SK-N-DZ (cell line): Measurements from ENCODE around the gene ABHD8. TPM values are rescaled to one million over a fixed set of nuclear protein-coding genes. Genes with fewer than 3 reads are reported as not detected.

Source experiments
- DNase-seq: peaks from one replicate; pipeline ENCODE4 v3.0.0-alpha.2; 2015; ENCODE audit warnings: low spot score
- polyA plus RNA-seq, 2 experiments: library from polyadenylated mRNA; depleted of rRNA; stranded (reverse); fragments of >200 nt; gene quantifications; 2 replicates each; pipeline ENCODE4 v1.2.3, GENCODE V29; 2014

The ABHD8 gene, protein sequence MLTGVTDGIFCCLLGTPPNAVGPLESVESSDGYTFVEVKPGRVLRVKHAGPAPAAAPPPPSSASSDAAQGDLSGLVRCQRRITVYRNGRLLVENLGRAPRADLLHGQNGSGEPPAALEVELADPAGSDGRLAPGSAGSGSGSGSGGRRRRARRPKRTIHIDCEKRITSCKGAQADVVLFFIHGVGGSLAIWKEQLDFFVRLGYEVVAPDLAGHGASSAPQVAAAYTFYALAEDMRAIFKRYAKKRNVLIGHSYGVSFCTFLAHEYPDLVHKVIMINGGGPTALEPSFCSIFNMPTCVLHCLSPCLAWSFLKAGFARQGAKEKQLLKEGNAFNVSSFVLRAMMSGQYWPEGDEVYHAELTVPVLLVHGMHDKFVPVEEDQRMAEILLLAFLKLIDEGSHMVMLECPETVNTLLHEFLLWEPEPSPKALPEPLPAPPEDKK
- 20.4 and 20.5 TPM in 2 replicates for polyA plus RNA-seq (2014; cell fraction: cytosol; rRNA removed)
- polyA plus RNA-seq (2014; cell fraction: nucleus; rRNA removed): 9.9 and 11.1 TPM in 2 replicates

DNA sequence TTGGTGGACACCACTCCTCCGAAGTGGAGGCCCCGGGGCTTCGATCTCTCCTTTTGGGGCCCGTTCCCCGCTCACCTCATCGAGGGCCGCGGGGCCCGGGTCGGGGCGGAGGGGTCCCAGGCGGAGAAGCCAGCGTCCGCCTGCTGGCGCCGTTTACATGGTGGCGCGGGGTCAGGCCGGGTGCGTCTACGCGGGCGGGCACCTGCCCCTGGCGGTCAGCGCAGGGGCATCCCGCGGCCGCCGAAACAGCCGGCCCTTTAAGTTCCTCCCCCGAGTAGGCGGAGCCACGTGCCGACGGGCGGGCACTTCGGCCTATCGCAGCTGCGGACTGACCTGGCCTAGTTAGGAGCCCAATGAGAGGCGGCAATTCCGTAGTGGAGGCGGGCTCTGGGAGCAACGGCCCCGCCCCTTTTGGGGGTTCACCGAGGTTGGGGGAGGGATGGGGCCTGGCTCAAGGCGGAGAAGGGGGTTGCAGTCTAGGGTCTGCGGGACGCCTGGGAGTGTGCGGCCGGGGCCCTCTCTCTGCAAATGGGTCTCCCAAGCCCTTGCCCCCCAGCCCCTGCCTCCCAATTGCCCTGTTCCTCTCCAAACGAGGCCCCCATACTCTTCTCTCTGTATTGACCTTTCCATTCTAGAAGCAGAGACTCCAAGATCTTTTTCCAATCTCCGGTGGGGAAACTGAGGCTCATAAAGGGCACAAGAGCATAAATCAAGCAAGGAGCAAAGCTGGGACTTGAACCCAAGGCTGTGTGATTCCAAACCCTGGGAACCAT, at the start of gene ABHD8:
Gene ABHD8, minus strand, starts transcription at position 259 of the 773 bp plus-strand sequence. CDS start 1,809 bp downstream, outside the sequence.
- peak; percentile 94 for DNase-seq

DNA sequence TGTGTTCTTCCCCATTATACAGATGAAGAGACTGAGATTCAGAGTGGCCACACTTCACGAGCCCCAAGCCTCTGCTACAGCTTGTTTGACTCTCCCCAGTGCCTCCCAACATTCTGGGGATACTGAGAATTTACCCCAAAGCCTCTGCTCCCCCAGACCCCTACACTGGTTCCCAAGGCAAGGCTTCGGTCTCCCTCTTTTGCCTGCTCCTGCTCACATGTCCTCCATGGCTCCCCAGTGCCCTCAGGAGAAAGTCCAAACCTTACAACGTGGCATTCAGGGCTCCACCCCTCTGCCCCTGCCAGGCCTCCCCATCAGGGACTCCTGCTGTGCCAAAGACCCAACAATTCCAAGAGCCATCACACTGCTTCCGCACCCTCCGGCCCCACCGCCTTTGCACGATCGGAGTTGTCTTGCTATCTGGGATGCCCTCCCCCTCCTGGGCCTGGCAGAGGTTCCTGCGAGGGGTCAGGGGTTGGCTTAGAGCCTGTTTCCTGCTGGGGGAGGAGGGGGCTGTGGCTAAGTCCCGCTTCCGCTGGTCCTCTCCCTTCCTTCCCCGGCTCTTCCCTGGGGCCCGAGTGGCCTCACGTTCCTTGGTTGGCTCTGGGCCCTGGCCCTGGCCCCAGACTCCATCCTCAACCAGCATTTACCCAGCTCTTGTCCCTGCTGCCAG, 49.5 kb upstream of the ABHD8 start:
- no peak for DNase-seq

DNA sequence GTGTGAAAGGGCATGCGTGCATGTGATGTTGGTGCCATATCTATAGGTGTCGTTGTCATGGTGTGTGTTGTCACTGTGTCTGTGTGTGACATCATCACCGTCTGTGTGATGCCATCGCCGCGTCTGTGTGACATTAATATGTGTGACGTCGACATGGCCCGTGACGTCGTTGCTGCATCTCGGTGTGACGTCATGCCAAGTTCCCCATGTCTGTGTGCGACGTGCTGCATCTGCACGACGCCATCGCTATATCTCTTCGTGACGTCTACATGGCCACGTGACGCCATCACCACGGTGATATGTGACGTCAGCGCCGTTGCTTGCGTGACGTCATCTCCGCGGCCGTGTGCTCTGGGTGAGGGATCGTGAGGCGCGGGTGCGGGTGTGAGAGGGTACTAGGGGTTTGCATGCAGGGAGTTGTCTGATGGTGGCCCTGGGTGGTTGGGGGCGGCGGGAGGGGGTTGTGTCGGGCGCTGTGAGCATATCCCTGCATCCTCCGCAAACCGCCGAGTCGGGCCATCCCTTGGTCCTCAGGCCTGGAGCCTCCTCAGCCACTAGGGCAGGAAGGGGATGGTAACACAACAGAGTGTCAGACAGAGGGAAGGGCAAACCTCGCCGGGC, 48.7 kb upstream of the ABHD8 start:
- peak; percentile 38 for DNase-seq

DNA sequence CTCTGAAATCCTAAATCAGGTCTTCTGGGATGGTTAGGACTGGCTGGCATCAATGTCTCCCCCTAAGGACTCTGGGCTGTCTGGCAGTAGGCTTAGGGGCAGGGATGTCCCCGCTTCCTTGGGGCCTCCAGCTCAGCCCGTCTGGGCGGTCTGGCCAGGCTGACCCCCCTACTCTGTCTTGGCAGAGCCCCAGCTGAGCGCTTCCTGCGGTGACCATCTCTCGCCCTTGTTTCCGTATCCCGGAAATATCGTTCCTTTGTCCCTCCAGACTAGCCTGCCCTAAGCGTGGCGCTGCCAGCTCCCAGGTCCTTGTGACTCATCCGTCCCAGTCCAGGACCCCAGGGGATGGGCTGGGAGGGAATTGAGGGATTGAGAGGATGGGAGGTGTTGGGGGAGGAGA, 45.5 kb upstream of the ABHD8 start:
- DNase-seq: no peak

DNA sequence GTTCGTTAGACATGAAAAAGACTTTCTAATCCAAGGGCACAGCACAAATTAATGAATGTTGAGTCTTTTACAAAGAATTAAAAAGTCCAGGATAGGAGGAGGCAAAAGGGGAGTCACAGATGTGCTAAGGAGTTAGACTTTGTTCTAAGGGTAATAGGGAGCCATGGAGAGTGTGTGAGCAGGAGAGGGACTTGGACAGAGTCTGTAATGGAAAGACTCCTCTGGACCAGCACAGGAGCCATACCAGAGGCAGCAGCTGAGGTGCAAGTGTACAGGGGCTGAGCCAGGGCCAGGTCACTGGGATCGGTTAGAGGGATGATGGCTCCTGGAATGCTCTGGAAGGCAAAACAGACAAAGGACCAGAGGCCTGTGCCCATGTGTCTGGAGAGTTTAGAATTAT, 44.7 kb upstream of the ABHD8 start:
- no peak for DNase-seq

DNA sequence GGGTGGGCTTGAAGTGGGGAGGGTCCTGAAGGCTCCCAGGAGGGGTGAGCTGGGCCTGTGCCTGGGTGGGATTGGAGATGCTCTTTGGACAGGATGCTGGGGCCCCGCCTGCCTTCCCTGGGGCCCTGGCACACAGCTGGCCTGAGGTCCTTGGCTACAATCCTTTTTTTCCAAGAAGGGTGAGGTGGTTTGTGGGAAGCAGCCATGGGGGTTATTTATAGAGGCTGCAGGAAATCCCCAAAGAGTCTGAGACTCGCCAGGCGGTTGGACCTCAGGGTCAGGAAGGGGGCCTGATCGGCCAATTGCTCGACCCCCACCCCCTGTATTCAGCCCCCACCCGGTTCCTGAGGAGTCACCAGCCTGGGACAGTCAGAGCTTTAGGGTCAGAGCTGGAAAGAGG, 44.1 kb upstream of the ABHD8 start:
- no peak for DNase-seq

DNA sequence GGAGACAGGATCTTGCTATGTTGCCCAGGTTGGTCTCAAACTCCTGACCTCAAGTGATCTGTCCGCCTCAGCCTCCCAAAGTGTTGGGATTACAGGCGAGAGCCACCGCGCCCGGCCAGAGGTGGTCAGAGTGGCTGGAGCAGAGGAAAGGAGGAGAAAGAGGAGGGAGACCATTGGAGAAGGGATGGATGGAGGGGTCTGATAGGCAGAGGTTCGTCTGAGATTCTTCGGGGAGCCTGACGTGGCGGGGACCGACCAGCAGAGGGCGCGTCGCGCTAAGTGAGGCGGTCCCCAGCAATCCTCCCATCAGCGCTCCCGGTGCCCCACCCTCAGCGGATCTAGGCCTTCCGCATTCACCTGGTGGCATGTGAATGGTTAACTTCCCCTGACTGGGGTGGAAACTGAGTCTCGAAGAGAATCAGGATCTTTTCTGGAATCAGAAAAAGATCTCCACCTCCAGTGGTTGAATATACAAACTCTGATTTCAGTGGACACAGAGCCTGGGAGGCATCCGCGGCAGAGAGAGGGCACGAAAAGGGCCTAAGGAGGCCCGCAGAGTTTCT, 43.0 kb upstream of the ABHD8 start:
- peak; percentile 52 for DNase-seq

DNA sequence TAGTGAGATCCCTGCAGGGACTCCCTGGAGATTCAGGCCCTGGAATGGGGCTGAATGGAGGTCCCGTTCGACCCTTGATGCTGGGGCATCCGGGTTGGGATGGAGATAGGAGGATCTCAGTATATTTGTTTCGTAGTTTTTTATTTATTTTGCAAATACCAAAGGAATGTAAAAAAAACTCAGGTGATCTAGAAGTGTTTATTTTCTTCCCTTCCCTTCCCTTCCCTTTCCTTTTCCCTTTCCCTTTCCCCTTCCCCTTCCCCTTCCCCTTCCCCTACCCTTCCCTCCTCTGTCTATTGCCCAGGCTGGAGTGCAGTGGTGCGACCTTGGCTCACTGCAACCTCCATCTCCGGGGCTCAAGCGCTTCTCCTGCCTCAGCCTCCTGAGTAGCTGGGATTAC, 38.6 kb upstream of the ABHD8 start:
- no peak for DNase-seq

DNA sequence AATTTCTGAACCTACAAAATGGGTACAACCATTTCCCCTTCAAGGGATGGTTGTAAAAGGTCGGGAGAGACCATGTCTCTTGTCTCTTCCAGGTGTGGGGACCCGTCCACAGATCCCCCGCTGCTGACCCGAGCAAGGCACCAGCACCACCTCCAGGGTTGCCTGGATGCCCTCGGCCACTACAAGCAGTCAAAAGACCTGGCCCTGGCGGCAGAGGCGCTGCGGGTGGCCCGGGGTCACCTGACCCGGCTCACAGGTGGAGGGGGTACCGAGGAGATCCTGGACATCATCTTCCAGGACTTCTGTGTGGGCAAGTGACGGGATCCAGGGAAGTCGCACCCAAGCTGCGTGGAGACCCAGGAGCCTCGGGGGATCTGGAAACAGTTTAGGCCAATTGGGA, 38.2 kb upstream of the ABHD8 start:
- no peak for DNase-seq

DNA sequence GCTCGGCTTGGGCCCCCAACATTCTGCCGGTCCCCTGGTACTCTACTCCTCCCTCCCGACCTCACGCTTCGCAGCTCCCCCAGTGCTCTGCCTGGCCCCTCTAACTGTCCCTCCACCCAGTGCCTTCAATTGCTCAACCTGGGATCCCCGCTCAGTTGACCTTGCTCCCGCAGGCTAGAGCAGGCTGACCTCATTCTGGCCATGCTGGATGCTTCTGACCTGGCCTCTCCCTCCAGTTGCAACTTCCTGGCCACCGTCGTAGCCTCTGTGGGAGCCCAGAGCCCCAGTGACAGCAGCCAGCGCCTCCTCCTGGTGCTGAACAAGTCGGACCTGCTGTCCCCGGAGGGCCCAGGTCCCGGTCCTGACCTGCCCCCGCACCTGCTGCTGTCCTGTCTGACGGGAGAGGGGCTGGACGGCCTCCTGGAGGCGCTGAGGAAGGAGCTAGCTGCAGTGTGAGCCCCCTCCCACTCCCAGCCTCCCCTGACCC, 37.7 kb upstream of the ABHD8 start:
- no peak for DNase-seq

DNA sequence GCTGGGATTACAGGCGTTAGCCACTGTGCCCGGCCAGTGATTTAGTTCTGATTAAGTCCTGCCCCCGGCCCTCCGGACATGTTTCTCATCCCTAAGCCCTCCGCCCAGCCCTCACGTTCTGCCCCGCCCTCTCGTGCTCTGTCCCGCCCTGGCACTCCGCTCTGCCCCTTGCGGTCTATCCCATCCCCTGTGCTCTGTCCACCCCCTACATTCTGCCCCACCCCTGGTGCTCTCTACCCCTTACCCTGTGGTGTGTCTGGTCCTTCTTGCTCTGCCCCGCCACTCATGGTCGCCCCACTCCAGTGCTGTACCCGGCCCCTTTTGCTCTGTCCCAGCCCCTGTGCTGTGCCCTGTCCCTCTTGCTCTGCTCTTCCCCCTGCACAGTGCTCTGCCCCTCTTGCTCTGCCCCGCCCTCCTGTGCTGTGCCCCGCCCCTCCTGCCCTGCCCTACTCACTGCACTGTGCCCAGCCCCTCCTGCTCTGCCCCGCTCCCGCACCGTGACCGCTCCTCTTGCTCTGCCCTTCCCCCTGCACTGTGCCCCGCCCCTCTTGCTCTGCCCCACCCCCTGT, 37.2 kb upstream of the ABHD8 start:
- no peak for DNase-seq

DNA sequence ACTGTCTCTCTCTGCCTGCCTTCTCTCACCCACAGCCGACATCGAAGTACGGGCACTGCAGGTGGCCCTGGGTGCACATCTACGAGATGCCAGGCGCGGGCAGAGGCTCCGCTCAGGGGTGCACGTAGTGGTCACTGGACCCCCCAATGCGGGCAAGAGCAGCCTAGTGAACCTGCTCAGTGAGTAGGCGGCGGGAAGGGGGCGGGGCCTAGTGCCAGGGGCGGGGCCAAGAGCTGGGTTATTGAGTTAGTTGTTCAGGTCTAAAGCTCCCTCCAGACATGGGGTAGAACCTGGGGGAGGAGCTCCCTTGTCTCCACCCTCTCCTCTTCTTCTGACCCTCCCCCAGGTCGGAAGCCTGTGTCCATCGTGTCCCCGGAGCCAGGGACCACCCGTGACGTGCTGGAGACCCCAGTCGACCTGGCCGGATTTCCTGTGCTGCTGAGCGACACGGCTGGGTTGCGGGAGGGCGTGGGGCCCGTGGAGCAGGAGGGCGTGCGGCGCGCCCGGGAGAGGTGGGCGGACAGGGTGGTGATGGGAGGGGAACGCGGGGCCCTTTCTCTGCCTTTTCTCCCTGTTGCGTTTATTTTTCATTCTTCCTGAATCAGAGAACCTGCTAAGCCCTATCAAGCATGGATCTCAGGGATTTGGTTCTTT, 36.0 kb upstream of the ABHD8 start:
- no peak for DNase-seq

DNA sequence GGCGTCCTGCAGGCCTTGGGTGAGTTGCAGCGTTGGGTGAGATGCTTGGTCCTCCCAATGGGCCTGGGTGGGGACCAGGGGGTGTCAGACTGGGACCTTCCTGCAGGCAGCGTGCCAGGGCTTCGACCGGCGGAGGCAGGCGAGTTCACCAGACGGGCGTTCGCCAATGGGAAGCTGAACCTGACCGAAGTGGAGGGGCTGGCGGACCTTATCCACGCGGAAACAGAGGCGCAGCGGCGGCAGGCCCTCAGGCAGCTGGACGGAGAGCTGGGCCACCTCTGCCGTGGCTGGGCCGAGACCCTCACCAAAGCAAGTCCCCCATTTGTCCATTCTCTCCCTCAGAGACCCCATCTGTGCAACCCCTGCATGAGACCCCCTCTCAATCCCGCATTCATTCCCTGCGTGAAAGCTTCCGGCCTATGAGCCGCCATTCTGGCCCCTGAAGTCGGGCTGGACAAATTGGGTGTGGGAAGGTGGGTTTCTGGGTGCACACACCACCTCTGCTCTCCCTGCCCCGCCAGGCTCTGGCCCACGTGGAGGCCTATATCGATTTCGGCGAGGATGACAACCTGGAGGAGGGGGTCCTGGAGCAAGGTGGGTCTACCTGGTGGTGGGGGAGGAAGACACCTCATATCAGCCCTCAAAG, 35.3 kb upstream of the ABHD8 start:
- DNase-seq: no peak

DNA sequence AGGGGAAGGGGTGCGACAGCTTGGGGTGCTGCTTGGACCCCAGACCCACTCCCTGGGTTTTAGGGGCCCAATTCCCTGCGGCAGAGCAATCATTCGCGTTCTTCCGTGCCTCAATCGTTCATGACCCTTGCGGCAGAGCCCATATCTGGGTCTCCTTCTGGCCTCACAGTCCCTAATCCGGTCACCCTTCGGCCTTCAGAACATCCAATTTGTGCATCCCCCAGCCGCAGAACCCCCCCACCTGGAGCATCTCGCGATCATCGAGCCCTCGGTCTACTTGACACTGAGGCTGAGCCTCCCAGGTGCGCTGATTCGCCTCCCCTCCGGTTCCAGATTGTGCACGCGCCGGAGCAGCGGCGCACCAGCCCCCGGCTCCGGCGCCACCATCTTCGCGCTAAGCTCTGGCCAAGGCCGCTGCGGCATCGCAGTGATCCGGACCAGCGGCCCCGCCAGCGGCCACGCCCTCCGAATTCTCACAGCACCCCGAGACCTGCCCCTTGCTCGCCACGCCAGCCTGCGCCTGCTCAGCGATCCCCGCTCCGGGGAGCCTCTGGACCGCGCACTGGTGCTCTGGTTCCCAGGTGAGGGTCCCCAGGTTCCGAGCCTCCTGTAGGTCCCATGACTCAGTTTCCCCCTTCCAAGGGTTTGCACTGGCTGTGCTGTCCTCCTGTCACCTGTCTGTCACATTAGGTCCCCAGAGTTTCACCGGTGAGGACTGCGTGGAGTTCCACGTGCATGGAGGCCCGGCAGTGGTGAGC, 34.6 kb upstream of the ABHD8 start:
- no peak for DNase-seq

DNA sequence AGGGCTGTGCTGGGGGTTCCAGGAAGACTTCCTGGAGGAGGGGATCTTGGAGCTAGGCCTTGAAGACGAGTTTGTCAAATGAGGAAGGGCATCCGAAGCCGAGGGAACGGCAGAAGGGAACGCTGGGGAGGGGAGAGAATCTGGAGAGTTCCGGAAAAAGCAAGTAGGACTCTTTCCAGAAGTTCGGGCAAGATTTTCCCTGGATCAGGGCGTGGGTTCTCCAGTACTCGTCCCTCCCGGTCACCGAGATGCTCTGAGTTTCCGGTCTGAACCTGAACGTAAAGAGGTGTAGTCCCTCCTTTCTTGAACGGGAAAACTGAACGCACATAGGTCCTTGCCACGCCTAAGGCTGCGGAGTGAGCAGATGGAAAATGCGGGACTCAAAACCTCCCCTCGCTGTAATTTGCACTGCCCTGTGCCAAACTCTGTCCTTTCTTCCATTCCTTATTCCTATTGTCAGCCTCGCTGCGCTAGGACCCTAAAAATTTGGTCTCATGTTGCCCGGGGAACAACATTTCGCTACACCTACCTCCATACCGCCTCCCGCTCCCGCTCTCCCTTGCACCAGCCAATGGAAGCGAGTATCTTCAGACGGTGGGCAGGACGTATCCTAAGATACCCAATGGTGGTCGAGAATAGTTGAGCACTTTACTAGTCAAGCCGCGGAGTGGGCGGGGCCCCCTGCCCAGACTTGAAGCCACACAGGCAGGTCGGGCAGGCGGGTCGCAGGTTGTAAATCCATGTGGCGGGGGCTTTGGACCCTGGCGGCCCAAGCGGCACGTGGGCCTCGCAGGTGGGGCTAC, 33.8 kb upstream of the ABHD8 start, which contains the start of gene GTPBP3:
Gene GTPBP3, plus strand, starts transcription at position 682 of the 803 bp plus-strand sequence. Its CDS starts 59 bp downstream, at position 741.
- peak; percentile 99 for DNase-seq

DNA sequence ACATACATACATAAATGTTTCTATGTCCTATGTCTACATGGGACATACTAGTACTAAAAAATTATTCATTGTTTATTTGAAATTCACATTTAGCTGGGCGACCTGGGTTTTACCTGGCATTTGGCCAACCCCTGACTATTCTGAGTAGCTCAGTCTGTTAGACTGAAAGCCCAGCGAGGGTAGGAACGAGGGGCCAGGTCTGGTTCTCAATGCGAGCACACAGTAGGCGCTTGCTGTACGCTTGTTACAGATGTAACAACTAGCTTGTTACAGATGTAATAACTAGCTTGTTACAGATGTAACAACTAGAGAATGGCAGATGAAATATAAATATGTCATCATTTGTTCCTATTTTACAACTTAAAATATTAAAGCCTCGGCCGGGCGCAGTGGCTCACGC, 32.4 kb upstream of the ABHD8 start:
- no peak for DNase-seq

DNA sequence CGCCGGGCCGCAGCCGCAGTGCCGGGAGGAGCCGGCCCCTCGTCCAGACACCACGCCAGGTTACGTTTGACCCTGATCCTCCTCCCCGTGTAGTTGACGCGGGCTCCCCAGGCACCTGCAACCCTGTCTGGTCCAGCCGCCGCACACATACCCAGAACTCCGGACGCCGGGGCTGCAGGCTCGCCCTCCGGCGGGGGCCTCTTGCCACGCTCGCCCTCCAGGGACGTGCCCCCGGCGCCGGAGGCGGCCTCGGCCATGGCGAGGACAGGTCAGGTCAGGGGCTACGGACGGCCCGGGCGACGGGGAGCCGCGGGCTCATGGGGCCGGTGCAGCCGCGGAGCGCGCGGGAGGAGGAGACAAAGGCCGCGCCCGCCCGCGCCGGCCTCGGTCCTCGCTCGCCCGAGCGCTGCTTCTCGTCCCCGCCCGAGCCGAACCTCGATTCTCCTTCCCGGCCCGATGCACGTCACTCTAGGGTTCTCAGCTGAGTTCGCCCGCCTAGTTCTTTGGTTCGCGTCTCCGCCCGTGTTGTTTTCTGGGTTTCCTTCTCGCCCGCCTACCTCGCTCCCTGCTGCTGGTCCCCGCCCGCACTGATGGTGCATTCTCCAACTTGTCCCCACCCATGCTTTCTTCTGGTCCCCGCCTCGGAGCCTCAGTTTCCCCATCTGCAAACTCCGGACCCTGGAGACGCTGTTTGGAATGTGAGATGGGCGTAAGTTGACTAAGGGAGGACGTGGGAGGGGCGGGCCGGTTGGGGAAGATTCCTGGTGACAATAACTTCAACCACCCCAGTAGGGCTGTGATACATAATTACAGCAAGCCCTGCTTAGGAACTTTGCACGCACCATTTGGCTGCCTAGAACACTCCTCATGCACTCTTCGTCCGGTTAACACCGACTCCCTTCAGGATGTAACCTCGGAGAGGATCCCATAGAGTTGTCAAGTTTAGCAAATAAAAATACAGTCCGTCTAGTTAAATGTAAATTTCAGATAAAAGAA, 31.5 kb upstream of the ABHD8 start, which contains the start of gene ANO8:
Gene ANO8, minus strand, starts transcription at position 442 of the 996 bp plus-strand sequence. Its CDS starts 185 bp downstream, at position 257.
- DNase-seq: peak; percentile 97
